ENCODE data around the gene IDUA. TPM values are rescaled to one million over a fixed set of nuclear protein-coding genes. Genes with fewer than 3 reads are reported as not detected.
A peak's percentile ranks its signal among the peaks of the same experiment; 100 is the strongest.

Gene IDUA
- total RNA-seq, 2 donors from 2014 or later, result 8.9 to 10.2 TPM

DNA sequence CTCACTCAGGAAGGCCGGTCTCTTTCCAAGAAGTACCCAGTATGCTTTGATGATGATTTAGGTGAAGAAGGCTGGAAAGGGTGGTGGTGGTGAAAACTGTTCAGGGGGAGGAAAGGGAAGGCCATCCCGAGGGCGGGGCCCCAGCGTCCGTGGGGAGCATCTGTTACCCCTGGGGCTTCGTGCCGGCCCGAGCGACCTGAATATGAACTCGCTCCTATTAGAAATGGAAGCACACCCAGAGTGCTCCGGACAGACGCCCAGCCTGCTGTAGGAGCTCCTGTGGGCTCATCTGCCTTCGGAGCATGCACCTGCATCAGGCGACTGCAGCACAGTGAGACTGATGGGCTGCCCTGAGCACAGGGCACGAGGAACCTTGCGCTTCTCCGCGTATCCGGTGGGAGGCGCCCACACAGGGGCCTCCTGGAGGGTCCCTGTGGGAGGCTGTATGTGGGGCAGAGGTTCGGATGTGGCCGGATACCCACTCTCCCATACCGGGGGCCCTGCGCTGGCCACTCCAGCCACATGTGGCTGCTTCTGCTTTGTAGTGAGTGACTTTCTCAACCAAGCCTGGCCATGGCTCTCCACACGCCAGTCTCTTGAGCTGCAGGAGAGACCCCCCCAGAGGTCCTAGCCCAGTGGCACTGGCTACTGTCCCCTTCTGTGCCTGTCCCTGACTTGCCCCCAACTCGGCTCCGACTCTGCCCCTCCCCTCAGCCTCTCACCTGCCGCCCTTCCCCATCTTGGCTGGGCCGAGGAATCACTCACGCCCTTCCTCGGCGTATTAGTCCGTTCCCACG lies 61.3 kb downstream of the IDUA start:
- Histone ChIP-seq H3K4me3 (peak overlapping the region in 1 of 2 donors; percentile 21), H3K4me1 (peaks cover 0 to 27% of the 10 kb centered on the region in 2 donors), H3K27ac (no peak overlapping the region), H3K27me3 (peaks cover 0 to 8% of the 10 kb centered on the region in 2 donors), H3K36me3 (no peaks in the 10 kb centered on the region), H3K9me3 (no peaks in the 10 kb centered on the region)
- no peak for DNase-seq (ENCODE audit: low spot score)
- TF ChIP-seq, protein P1, sequence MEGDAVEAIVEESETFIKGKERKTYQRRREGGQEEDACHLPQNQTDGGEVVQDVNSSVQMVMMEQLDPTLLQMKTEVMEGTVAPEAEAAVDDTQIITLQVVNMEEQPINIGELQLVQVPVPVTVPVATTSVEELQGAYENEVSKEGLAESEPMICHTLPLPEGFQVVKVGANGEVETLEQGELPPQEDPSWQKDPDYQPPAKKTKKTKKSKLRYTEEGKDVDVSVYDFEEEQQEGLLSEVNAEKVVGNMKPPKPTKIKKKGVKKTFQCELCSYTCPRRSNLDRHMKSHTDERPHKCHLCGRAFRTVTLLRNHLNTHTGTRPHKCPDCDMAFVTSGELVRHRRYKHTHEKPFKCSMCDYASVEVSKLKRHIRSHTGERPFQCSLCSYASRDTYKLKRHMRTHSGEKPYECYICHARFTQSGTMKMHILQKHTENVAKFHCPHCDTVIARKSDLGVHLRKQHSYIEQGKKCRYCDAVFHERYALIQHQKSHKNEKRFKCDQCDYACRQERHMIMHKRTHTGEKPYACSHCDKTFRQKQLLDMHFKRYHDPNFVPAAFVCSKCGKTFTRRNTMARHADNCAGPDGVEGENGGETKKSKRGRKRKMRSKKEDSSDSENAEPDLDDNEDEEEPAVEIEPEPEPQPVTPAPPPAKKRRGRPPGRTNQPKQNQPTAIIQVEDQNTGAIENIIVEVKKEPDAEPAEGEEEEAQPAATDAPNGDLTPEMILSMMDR (IDR thresholded peaks at IDR 0.05), result no peak

DNA sequence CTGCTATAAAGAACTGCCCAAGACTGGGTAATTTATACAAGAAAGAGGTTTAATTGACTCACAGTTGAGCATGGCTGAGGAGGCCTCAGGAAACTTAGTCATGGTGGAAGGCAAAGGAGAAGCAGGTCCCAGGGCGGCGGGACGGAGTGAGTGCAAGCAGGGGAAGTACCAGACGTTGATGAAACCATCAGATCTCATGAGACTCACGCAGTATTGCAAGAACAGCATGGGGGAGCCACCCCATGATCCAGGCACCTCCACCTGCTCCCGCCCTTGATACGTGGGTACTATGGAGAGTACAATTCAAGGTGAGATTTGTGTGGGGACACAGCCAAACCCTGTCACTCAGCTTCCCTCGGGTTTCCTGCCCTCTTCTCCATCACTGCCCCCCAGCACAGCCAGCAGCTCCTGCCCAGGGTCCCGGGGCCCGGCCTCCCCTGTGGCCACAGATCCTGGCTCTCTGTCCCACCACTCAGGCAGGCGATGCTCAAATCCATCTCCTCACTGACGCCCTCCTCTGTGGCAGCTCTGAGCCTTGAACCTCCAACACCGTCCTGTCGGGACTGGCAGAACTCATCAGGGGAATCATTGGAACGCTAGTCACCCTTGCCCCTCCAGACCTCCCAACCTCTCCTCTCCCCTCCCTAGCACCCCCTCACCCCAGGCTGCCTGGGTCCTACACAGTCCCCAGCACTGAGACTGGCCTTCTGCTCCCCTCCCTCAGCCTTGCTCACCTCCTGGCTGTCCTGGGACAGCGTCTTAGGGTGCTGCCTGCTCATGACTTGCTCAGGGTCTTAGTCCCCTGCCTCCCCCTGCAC lies 62.1 kb downstream of the IDUA start:
- no peak overlapping the region for H3K27ac ChIP-seq
- no peak for DNase-seq (ENCODE audit: low spot score)
- TF ChIP-seq, protein P1 (IDR thresholded peaks at IDR 0.05), result no peak
- peaks cover 0 to 5% of the 10 kb centered on the region in 2 donors for H3K27me3 ChIP-seq
- H3K9me3 ChIP-seq, result no peaks in the 10 kb centered on the region
- H3K4me3 ChIP-seq, result no peak overlapping the region
- H3K4me1 ChIP-seq, result peaks cover 0 to 19% of the 10 kb centered on the region in 2 donors
- H3K36me3 ChIP-seq, result no peaks in the 10 kb centered on the region

DNA sequence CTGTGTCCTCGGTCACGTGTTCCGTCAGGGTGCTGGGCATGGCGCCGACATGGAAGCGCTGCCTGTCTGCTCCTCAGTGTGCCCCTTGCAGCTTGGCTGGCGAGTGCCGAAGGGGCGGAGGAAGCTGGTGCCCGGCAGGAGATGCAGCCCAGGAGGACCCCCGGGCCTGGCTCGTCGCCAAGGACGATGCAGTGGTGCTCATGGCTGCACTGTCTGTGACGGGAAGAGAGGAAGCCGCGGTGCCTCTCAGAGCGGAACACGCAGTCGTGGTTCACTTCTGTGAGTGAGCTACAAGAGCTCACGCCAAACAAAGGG lies 62.7 kb downstream of the IDUA start:
- Histone ChIP-seq H3K27ac (no peak overlapping the region), H3K4me1 (peaks cover 0 to 14% of the 10 kb centered on the region in 2 donors), H3K9me3 (no peaks in the 10 kb centered on the region), H3K4me3 (no peak overlapping the region), H3K27me3 (no peaks in the 10 kb centered on the region), H3K36me3 (no peaks in the 10 kb centered on the region)
- TF ChIP-seq, protein P1 (IDR thresholded peaks at IDR 0.05), result no peak
- no peak for DNase-seq (ENCODE audit: low spot score)

DNA sequence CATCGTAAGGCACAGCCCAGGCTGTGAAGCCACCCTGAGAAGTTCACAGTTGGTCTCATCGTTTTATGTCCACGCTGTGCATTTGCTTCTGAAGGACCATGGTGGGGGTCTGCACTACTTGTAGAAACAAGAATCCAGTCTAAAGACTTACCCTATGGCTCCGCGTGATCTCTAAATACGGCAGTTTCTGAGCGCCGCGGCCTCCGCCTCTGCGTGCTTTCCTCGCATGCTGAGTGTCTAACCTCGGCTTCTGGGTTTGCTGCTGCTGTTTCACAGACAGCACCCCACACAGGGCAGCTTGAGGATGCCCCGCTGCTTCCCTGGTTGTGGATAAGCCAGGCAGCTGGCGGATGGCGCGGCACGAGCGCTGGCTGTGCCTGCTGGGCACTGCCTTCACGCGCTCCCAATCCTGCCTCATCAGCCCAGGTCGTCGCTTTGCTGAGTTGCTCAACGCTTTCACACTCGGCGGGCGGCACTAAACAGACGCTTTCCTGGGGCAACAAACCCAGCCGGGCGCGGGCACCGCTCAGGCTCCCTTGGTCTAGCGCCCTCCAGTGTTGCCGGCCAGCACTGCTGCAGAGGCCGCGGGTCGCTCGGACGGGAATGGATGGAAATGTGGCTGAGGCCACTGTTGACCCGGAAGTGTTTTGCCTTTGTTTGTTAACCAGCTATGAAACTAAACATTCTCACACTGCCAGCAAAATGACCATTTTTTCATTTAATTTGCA lies 63.8 kb downstream of the IDUA start:
- Histone ChIP-seq H3K27ac (no peak overlapping the region), H3K4me1 (peaks cover 0 to 18% of the 10 kb centered on the region in 2 donors), H3K36me3 (no peaks in the 10 kb centered on the region), H3K9me3 (no peaks in the 10 kb centered on the region), H3K4me3 (no peak overlapping the region), H3K27me3 (no peaks in the 10 kb centered on the region)
- no peak for DNase-seq (ENCODE audit: low spot score)
- TF ChIP-seq, protein P1 (IDR thresholded peaks at IDR 0.05), result no peak

DNA sequence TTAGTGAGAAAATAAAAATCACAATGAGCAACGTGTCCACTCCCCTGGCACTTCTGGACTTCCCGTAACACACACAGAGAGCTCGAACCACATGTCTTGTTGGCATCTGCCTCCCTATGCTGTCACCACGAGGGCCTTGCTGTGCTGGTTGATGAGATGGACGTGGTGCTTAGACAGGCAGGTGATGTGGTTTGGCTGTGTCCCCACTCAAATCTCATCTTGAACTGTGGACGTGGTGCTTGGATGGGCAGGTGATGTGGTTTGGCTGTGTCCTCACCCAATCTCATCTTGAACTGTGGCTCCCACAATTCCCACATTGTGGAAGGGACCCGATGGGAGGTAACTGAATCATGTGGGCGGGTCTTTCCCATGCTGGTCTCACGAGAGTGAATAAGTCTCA lies 64.6 kb downstream of the IDUA start:
- no peaks in the 10 kb centered on the region for H3K9me3 ChIP-seq
- no peaks in the 10 kb centered on the region for H3K27me3 ChIP-seq
- peaks cover 0 to 22% of the 10 kb centered on the region in 2 donors for H3K4me1 ChIP-seq
- H3K27ac ChIP-seq, result no peak overlapping the region
- no peak for DNase-seq (ENCODE audit: low spot score)
- TF ChIP-seq, protein P1 (IDR thresholded peaks at IDR 0.05), result no peak
- H3K4me3 ChIP-seq, result no peak overlapping the region
- no peaks in the 10 kb centered on the region for H3K36me3 ChIP-seq
